ENCODE data around the gene ADGRV1.

ADGRV1 gene

GRCh38 chr5:90876366-90876765 is 317.8 kb downstream of the ADGRV1 start:
- TF ChIP-seq, protein P1, sequence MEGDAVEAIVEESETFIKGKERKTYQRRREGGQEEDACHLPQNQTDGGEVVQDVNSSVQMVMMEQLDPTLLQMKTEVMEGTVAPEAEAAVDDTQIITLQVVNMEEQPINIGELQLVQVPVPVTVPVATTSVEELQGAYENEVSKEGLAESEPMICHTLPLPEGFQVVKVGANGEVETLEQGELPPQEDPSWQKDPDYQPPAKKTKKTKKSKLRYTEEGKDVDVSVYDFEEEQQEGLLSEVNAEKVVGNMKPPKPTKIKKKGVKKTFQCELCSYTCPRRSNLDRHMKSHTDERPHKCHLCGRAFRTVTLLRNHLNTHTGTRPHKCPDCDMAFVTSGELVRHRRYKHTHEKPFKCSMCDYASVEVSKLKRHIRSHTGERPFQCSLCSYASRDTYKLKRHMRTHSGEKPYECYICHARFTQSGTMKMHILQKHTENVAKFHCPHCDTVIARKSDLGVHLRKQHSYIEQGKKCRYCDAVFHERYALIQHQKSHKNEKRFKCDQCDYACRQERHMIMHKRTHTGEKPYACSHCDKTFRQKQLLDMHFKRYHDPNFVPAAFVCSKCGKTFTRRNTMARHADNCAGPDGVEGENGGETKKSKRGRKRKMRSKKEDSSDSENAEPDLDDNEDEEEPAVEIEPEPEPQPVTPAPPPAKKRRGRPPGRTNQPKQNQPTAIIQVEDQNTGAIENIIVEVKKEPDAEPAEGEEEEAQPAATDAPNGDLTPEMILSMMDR (IDR thresholded peaks at IDR 0.05): no peak
- no peak for TF ChIP-seq ZFX (IDR thresholded peaks at IDR 0.05; ENCODE audit: borderline replicate concordance)

DNA sequence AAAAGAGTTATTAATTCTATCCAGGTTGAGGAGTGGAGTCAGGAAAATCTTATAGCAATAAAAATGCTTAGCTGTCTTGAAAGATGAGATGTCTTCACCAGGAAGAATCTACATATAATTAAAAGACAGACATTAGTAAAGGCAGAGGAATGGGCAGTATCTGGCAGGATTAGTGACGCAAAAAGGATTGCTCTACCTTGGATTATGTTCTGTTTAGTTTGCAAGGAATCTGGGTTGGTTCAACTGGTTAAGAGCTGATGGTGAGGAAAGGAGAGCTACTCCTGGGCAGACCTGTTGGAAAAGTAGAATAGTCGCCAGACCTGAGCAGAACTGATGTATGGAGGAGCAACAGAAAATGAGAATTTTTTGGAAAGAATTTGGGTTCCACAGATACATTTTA is 318.5 kb downstream of the ADGRV1 start:
- H3K27ac ChIP-seq: no peak overlapping the region
- TF ChIP-seq ZFX (IDR thresholded peaks at IDR 0.05; ENCODE audit: borderline replicate concordance): no peak
- TF ChIP-seq, protein P1 (IDR thresholded peaks at IDR 0.05): no peak

More at GRCh38 chr5:90876366-90876765, 317.8 kb downstream of the ADGRV1 start:
- no peak overlapping the region for H3K27ac ChIP-seq

GRCh38 chr5:90878081-90878480 is 319.5 kb downstream of the ADGRV1 start:
- no peak overlapping the region for H3K27ac ChIP-seq
- TF ChIP-seq, protein P1 (IDR thresholded peaks at IDR 0.05): no peak
- TF ChIP-seq ZFX (IDR thresholded peaks at IDR 0.05; ENCODE audit: borderline replicate concordance): no peak

GRCh38 chr5:90878549-90879196 is 320.1 kb downstream of the ADGRV1 start:
- H3K27ac ChIP-seq: no peak overlapping the region
- TF ChIP-seq, protein P1 (IDR thresholded peaks at IDR 0.05): no peak
- no peak for TF ChIP-seq ZFX (IDR thresholded peaks at IDR 0.05; ENCODE audit: borderline replicate concordance)

DNA sequence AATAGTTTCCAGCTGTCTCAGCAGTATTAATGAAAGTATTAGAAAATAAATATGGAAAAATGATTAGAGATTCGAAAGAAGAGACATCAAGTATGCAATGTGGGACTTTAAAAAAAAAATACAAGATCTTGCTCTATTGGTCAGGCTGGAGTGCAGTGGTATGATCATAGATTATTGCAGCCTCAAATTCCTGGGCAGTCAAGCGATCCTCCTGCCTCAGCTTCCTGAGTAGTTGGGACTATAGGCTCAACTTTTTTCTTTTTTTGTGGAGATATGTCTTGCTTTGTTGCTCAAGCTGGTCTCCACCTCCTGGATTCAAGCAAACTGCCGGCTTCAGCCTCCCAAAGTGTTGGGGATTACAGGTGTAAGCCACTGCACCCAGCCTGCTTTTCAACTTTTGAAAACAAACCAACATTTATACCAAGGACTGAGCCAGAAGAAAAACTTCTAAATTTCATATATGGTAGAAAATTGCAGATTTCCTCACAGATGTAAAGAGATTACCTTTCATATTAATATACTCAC is 323.1 kb downstream of the ADGRV1 start:
- no peak overlapping the region for H3K27ac ChIP-seq
- TF ChIP-seq ZFX (IDR thresholded peaks at IDR 0.05; ENCODE audit: borderline replicate concordance): no peak
- TF ChIP-seq, protein P1 (IDR thresholded peaks at IDR 0.05): no peak

- TF ChIP-seq ZFX (IDR thresholded peaks at IDR 0.05; ENCODE audit: borderline replicate concordance): no peak
- H3K27ac ChIP-seq: no peak overlapping the region
These were observed 323.9 kb downstream of the ADGRV1 start for GRCh38 chr5:90882448-90882847.

- H3K27ac ChIP-seq: no peak overlapping the region
- no peak for TF ChIP-seq ZFX (IDR thresholded peaks at IDR 0.05; ENCODE audit: borderline replicate concordance)
- TF ChIP-seq, protein P1 (IDR thresholded peaks at IDR 0.05): no peak
These were observed 326.7 kb downstream of the ADGRV1 start for GRCh38 chr5:90885180-90885868.

All from 22Rv1 (cell line).